HEK293 (cell line): ENCODE results near the gene IZUMO4.
A peak's percentile ranks its signal among the peaks of the same experiment; 100 is the strongest.

Source experiments
- CTCF ChIA-PET: fragments of 350-600 bp; formaldehyde crosslinking; extraction: SDS; loops from one replicate; lab custom pipeline; 2021; ENCODE audit warnings: antibody characterized with exemption; lab: Yijun Ruan, JAX
- POLR2A ChIA-PET: fragments of 300-600 bp; formaldehyde crosslinking; extraction: SDS; loops from one replicate; lab custom pipeline; 2020; ENCODE audit warnings: antibody characterized with exemption, inconsistent platforms; lab: Yijun Ruan, JAX
- H3K27ac ChIP-seq: fragments of 200-500 bp; sonication (Bioruptor generic); 2 replicates; pipeline ENCODE4 v1.5.1; 2014; ENCODE audit warnings: low read depth, low read length, control low read depth, inconsistent platforms; ENCODE audit errors: extremely low read depth
- H3K36me3 ChIP-seq, 2 experiments: fragments of 200-500 bp in 1 of 2; sonication (Bioruptor generic) in 1 of 2; 1 replicate in 1 of 2; 2 replicates in 1 of 2; pipeline ENCODE4 v1.5.1; 2014 to 2017; ENCODE audit warnings: inconsistent platforms in 2 of 2, low read length in 2 of 2; ENCODE audit not compliant: control insufficient read depth in 2 of 2, insufficient read depth in 1 of 2
- H3K4me1 ChIP-seq: fragments of 200-500 bp; sonication (Bioruptor generic); 2 replicates; pipeline ENCODE4 v1.5.1; 2014; ENCODE audit warnings: mild to moderate bottlenecking, low read length, inconsistent platforms; ENCODE audit not compliant: control insufficient read depth, insufficient read depth
- H3K4me3 ChIP-seq: 2 replicates; pipeline ENCODE4 v1.5.1; 2011; ENCODE audit warnings: low read depth, mild to moderate bottlenecking, control low read depth, low read length, moderate library complexity
- H3K9me3 ChIP-seq: fragments of 200-500 bp; sonication (Bioruptor generic); 2 replicates; pipeline ENCODE4 v1.5.1; 2014; ENCODE audit warnings: low read depth, low read length, inconsistent platforms; ENCODE audit not compliant: control insufficient read depth, insufficient read depth
- BCL11B ChIP-seq: fragments of 450-650 bp; formaldehyde crosslinking; IDR thresholded peaks from 2 replicates; pipeline ENCODE4 v1.5.1; 2016; ENCODE audit warnings: low read depth, missing biosample characterization, missing genetic modification characterization
- GLIS1 ChIP-seq: fragments of 450-650 bp; formaldehyde crosslinking; IDR thresholded peaks from 2 replicates; pipeline ENCODE4 v1.5.1; 2016; ENCODE audit warnings: missing biosample characterization, missing genetic modification characterization
- GLIS2 ChIP-seq: fragments of 450-650 bp; formaldehyde crosslinking; IDR thresholded peaks from 2 replicates; pipeline ENCODE4 v1.5.1; 2016; ENCODE audit warnings: missing biosample characterization, missing genetic modification characterization
- HOXC10 ChIP-seq: sonication (generic); formaldehyde crosslinking; IDR thresholded peaks from 2 replicates; pipeline ENCODE4 v1.8.1; 2023; ENCODE audit warnings: mild to moderate bottlenecking, missing genetic modification reagents
- ZIC2 ChIP-seq: fragments of 450-650 bp; formaldehyde crosslinking; IDR thresholded peaks from 2 replicates; pipeline ENCODE4 v1.5.1; 2016; ENCODE audit warnings: missing biosample characterization, missing genetic modification characterization
- ZNF138 ChIP-seq: fragments of 450-650 bp; formaldehyde crosslinking; IDR thresholded peaks from 2 replicates; pipeline ENCODE4 v1.5.1; 2016; ENCODE audit warnings: missing biosample characterization, missing genetic modification characterization, borderline replicate concordance
- ZNF354C ChIP-seq: fragments of 450-650 bp; formaldehyde crosslinking; IDR thresholded peaks from 2 replicates; pipeline ENCODE4 v1.5.1; 2016; ENCODE audit warnings: missing biosample characterization, missing genetic modification characterization, low read depth, borderline replicate concordance
- ZNF394 ChIP-seq: fragments of 450-650 bp; formaldehyde crosslinking; IDR thresholded peaks from 2 replicates; pipeline ENCODE4 v1.5.1; 2016; ENCODE audit warnings: missing biosample characterization, missing genetic modification characterization, mild to moderate bottlenecking, moderate library complexity, borderline replicate concordance
- ZNF416 ChIP-seq: fragments of 450-650 bp; formaldehyde crosslinking; IDR thresholded peaks from 2 replicates; pipeline ENCODE4 v1.5.1; 2016; ENCODE audit warnings: missing biosample characterization, missing genetic modification characterization
- ZNF473 ChIP-seq: fragments of 450-650 bp; formaldehyde crosslinking; IDR thresholded peaks from 2 replicates; pipeline ENCODE4 v1.5.1; 2017; ENCODE audit warnings: missing biosample characterization, missing genetic modification characterization
- ZNF555 ChIP-seq: fragments of 450-650 bp; formaldehyde crosslinking; conservative IDR thresholded peaks from 2 replicates; pipeline ENCODE4 v1.5.1; 2017; ENCODE audit warnings: missing biosample characterization, mild to moderate bottlenecking, missing genetic modification characterization, inconsistent platforms
- ZNF561 ChIP-seq: fragments of 450-650 bp; IDR thresholded peaks from 2 replicates; pipeline ENCODE4 v1.5.1; 2018; ENCODE audit warnings: missing biosample characterization, missing genetic modification characterization, borderline replicate concordance
- ZNF585B ChIP-seq: fragments of 450-650 bp; formaldehyde crosslinking; IDR thresholded peaks from 2 replicates; pipeline ENCODE4 v1.5.1; 2016; ENCODE audit warnings: missing biosample characterization, missing genetic modification characterization
- ZNF600 ChIP-seq: fragments of 450-650 bp; formaldehyde crosslinking; IDR thresholded peaks from 2 replicates; pipeline ENCODE4 v1.5.1; 2016; ENCODE audit warnings: missing biosample characterization, missing genetic modification characterization
- ZNF791 ChIP-seq: fragments of 450-650 bp; formaldehyde crosslinking; IDR thresholded peaks from 2 replicates; pipeline ENCODE4 v1.5.1; 2016; ENCODE audit warnings: missing biosample characterization, missing genetic modification characterization
- ZNF792 ChIP-seq: fragments of 450-650 bp; formaldehyde crosslinking; IDR thresholded peaks from 2 replicates; pipeline ENCODE4 v1.5.1; 2016; ENCODE audit warnings: missing biosample characterization, missing genetic modification characterization
- ZXDB ChIP-seq: fragments of 450-650 bp; formaldehyde crosslinking; IDR thresholded peaks from 2 replicates; pipeline ENCODE4 v1.5.1; 2016; ENCODE audit warnings: missing biosample characterization, missing genetic modification characterization
- TF ChIP-seq, protein P1 (sequence below): fragments of 450-650 bp; formaldehyde crosslinking; IDR thresholded peaks from 2 replicates; pipeline ENCODE4; 2016; ENCODE audit warnings: missing biosample characterization, missing genetic modification characterization
- TF ChIP-seq, protein P2 (sequence below): fragments of 450-650 bp; formaldehyde crosslinking; IDR thresholded peaks from 2 replicates; pipeline ENCODE4 v1.5.1; 2016; ENCODE audit warnings: missing biosample characterization, missing genetic modification characterization

IZUMO4 gene

DNA sequence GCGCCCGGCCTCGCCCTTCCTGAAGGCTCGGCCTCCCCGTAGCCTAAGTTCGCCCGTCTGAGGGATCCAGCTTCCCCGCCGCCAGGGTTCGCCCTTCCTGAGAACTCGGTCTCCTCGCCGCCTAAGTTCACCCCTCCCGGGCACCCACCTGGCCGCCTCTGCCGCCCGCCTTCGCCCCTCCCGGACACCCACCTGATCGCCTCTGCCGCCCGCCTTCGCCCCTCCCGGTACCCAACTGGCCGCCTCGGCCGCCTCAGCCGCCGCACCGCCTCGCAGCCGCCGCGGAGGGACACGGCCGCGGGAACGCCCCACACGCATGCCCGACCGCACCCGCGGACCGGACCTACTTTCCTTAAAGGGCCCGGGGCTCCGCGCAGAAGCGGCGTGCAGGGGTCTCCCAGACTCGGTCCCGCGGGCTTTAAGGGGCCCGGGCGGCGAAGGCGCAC, 658 bp upstream of the IZUMO4 start, which contains the start of gene MOB3A (continued):
- TF ChIP-seq, protein P1, sequence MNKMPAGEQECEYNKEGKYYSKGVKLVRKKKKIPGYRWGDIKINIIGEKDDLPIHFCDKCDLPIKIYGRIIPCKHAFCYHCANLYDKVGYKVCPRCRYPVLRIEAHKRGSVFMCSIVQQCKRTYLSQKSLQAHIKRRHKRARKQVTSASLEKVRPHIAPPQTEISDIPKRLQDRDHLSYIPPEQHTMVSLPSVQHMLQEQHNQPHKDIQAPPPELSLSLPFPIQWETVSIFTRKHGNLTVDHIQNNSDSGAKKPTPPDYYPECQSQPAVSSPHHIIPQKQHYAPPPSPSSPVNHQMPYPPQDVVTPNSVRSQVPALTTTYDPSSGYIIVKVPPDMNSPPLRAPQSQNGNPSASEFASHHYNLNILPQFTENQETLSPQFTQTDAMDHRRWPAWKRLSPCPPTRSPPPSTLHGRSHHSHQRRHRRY (tag by site-specific recombination) = 0 out of 2 replicates have a peak, but pooled peaks have one; percentile 46
- TF ChIP-seq ZXDB = peak; percentile 99
- TF ChIP-seq ZNF354C (tag by site-specific recombination) = no peak
- no peak for TF ChIP-seq HOXC10 (CRISPR knock-in tag)
- no peak for TF ChIP-seq ZIC2 (tag by site-specific recombination)
- no peak for TF ChIP-seq ZNF138 (tag by site-specific recombination)
- TF ChIP-seq ZNF473 = no peak
- TF ChIP-seq BCL11B = peak; percentile 70; the same call in 1 of the 2 replicates
- peak; percentile 44; the same call in 1 of the 2 replicates for TF ChIP-seq ZNF791 (tag by site-specific recombination)
- no peak for TF ChIP-seq ZNF792
- peak; percentile 96; the same call in 1 of the 2 replicates for TF ChIP-seq ZNF561 (tag by site-specific recombination)
- TF ChIP-seq ZNF416 (tag by site-specific recombination) = no peak
- TF ChIP-seq ZNF555 (tag by site-specific recombination) = no peak
- TF ChIP-seq ZNF585B (tag by site-specific recombination) = no peak

DNA sequence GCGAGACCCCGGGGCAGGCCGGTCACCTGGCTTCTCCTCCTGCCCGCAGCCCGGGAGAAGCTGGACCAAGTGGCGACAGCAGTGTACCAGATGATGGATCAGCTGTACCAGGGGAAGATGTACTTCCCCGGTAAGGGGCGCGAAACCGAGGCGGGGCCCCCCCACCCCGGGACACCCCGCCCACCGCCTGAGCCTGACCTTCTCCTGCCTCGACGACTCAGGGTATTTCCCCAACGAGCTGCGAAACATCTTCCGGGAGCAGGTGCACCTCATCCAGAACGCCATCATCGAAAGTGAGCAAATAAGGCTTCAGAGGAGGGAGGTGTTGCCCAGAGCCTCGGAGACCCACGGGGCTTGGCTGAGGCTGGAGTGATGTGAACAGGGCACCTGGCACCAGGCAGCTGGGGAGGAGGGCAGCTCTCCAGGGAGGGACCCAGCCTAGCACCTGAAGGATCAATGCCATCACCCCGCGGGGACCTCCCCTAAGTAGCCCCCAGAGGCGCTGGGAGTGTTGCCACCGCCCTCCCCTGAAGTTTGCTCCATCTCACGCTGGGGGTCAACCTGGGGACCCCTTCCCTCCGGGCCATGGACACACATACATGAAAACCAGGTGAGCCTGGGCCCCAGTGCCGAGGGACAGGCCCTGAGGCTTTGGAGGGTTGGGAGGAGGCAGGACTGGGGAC, 629 bp downstream of the IZUMO4 start:
- TF ChIP-seq ZNF394 (tag by site-specific recombination) = peak; percentile 85; the same call in 1 of the 2 replicates
- peak; percentile 65 for TF ChIP-seq GLIS2 (tag by site-specific recombination)
- TF ChIP-seq, protein P2, sequence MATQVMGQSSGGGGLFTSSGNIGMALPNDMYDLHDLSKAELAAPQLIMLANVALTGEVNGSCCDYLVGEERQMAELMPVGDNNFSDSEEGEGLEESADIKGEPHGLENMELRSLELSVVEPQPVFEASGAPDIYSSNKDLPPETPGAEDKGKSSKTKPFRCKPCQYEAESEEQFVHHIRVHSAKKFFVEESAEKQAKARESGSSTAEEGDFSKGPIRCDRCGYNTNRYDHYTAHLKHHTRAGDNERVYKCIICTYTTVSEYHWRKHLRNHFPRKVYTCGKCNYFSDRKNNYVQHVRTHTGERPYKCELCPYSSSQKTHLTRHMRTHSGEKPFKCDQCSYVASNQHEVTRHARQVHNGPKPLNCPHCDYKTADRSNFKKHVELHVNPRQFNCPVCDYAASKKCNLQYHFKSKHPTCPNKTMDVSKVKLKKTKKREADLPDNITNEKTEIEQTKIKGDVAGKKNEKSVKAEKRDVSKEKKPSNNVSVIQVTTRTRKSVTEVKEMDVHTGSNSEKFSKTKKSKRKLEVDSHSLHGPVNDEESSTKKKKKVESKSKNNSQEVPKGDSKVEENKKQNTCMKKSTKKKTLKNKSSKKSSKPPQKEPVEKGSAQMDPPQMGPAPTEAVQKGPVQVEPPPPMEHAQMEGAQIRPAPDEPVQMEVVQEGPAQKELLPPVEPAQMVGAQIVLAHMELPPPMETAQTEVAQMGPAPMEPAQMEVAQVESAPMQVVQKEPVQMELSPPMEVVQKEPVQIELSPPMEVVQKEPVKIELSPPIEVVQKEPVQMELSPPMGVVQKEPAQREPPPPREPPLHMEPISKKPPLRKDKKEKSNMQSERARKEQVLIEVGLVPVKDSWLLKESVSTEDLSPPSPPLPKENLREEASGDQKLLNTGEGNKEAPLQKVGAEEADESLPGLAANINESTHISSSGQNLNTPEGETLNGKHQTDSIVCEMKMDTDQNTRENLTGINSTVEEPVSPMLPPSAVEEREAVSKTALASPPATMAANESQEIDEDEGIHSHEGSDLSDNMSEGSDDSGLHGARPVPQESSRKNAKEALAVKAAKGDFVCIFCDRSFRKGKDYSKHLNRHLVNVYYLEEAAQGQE (tag by site-specific recombination) = no peak
- peak; percentile 39; the same call in 1 of the 2 replicates for TF ChIP-seq ZNF600 (tag by site-specific recombination)
- TF ChIP-seq GLIS1 (tag by site-specific recombination) = peak; percentile 67
- Histone ChIP-seq H3K36me3 (peaks cover 4 to 47% of the 10 kb centered on the region in 2 experiments; a peak in 2 of 3 replicates), H3K27ac (peak overlapping the region; percentile 31; the same call in 1 of the 2 replicates), H3K4me3 (peak overlapping the region; percentile 43), H3K9me3 (no peaks in the 10 kb centered on the region), H3K4me1 (peaks cover 7% of the 10 kb centered on the region; the same call in 1 of the 2 replicates)
- ChIA-PET CTCF (interaction anchor here (0.8 to 1.1 kb wide), 5 partner anchors 25 to 167 kb away, joined by 3 to 6 read pairs (median 3); no protein-coding TSS in a partner anchor), POLR2A (interaction anchor here (0.9 kb wide), 1 partner anchor 9 kb away, joined by 9 read pairs; no protein-coding TSS in a partner anchor)
